Stimulated activated CD8-positive, alpha-beta memory T cell treated with anti-CD3 and anti-CD28 coated beads, Interleukin-7, amount 100 ng/mL, for 24 hours (primary cell): ENCODE measurements around the gene BEND5.

ENCODE experiments used
- DNase-seq: peaks from one replicate; pipeline ENCODE4 v3.0.0-alpha.2; 2020; ENCODE audit warnings: low read depth

The BEND5 gene

GRCh38 chr1:48680411-48681035 lies 96.2 kb downstream of the BEND5 start:
- DNase-seq, result no peak

DNA sequence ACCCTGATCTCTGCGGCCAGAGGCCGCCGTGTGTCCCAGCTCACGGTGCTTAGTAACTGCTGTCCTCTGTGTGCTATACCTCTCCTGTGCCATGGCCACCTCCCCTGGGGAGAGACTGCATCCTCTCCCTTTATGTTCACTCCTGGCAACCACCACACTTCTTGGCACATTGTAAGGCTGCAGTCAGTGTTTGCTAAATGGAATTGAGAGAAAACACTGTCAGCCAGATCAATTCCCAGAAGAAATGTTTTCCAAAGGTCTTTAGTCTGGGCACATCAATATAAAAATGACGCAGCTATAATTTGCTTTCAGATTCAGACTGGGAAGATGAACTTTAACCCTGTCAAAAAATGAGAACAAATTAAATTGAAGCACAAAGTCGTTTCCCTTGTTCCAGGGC lies 96.8 kb downstream of the BEND5 start:
- DNase-seq, result no peak

DNA sequence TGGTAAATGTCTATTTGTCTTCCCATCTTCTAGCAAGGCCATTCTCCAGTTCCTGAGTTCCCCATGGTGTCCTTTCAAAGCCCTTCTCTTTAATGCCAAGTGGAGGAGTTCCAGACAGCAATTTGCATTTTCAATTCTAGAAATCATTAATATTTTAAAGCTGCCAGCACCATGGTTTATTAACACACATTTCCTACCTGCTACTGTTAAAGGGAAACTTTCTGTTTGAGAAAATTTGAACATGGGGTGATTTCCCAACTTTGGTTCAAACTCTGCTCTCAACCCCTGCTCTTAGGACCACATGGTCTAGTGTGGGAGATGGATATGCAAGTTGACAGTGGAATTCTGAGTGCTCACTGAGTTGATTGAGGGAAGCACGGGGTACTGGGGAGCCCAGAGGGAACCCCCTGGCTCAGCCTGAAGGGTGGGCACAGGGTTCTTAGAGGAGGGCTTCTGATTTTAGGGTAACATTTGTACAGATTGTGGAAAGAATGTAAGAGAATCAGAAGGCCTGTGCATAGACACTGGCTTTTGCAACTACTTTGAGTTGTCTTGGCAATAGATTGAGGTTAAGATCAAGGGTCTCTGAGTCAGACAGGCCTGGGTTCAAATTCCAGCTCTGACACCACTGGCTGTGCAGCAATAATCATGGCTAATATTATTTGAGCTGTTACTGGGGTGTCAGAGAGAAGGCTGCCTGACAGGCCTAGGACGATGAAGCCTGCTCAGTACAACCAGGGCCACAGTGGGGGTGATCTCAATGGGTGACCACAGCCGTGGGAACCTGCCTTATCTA lies 97.8 kb downstream of the BEND5 start:
- no peak for DNase-seq
